Testis (tissue), 3 donors: ENCODE data around the gene MAP4K2. TPM values are rescaled to one million over a fixed set of nuclear protein-coding genes. Genes with fewer than 3 reads are reported as not detected.

Experiments
- DNase-seq: peaks from one replicate; pipeline ENCODE4 v3.0.0-alpha.2; 2019
- H3K27ac ChIP-seq, 2 donors: fragments of 200-600 bp; sonication (generic); one replicate each; pipeline ENCODE4 v1.5.1; 2019
- H3K27me3 ChIP-seq: fragments of 200-600 bp; sonication (generic); one replicate; pipeline ENCODE4 v1.5.1; 2019
- H3K36me3 ChIP-seq: fragments of 200-600 bp; sonication (generic); one replicate; pipeline ENCODE4 v1.5.1; 2017; ENCODE audit warnings: low read depth; ENCODE audit errors: missing control alignments
- H3K4me1 ChIP-seq: fragments of 200-600 bp; sonication (generic); one replicate; pipeline ENCODE4 v1.5.1; 2019
- H3K4me3 ChIP-seq, 2 donors: fragments of 200-600 bp; sonication (generic); one replicate each; pipeline ENCODE4 v1.5.1; 2017 to 2019
- H3K9me3 ChIP-seq: fragments of 200-600 bp; sonication (generic); one replicate; pipeline ENCODE4 v1.5.1; 2017
- POLR2A ChIP-seq: fragments of 450-650 bp; IDR thresholded peaks from one replicate; pipeline ENCODE4 v1.6.1; 2017; ENCODE audit warnings: antibody characterized with exemption, mild to moderate bottlenecking, moderate library complexity
- WGBS, 2 donors: methylation state at CpG; one replicate each; pipeline ENCODE4 v1.1.5; 2018; 5-methylcytosine and 5-hydroxymethylcytosine counted together
- intact Hi-C: fragments of 100-400 bp; cut with DNase I; formaldehyde crosslinking; loops from one replicate; pipeline ENCODE4 v1.15.1; 2023; ENCODE audit warnings: low total_unique reads
- polyA plus RNA-seq: library from polyadenylated mRNA; stranded (reverse); fragments of 350-450 nt; fragmentation: Illumina TruSeq; extraction: RNeasy Lipid Tissue Mini Kit (QIAGEN cat#74804); gene quantifications from one replicate; pipeline ENCODE4 v1.2.3, GENCODE V29; 2014; ENCODE audit warnings: low read depth, low replicate concordance; ENCODE audit not compliant: insufficient read depth
- total RNA-seq, 2 donors: library from RNA; depleted of rRNA; stranded (reverse); fragments of >200 nt; gene quantifications; one replicate each; pipeline ENCODE4 v1.2.3, GENCODE V29; 2016
- TF ChIP-seq, protein P1 (sequence below), 3 experiments: fragments of 450-650 bp in 2 of 3; fragments of 200-600 bp in 1 of 3; sonication (generic) in 1 of 3; IDR thresholded peaks; one replicate each; pipeline ENCODE4 v1.5.1; 2016 to 2019; ENCODE audit warnings: antibody characterized with exemption in 3 of 3, mild to moderate bottlenecking in 2 of 3, moderate library complexity in 1 of 3

The MAP4K2 gene
- total and polyA plus RNA-seq, 3 donors from 2014 or later: 14.9 to 29.8 (median 27.7) TPM

DNA sequence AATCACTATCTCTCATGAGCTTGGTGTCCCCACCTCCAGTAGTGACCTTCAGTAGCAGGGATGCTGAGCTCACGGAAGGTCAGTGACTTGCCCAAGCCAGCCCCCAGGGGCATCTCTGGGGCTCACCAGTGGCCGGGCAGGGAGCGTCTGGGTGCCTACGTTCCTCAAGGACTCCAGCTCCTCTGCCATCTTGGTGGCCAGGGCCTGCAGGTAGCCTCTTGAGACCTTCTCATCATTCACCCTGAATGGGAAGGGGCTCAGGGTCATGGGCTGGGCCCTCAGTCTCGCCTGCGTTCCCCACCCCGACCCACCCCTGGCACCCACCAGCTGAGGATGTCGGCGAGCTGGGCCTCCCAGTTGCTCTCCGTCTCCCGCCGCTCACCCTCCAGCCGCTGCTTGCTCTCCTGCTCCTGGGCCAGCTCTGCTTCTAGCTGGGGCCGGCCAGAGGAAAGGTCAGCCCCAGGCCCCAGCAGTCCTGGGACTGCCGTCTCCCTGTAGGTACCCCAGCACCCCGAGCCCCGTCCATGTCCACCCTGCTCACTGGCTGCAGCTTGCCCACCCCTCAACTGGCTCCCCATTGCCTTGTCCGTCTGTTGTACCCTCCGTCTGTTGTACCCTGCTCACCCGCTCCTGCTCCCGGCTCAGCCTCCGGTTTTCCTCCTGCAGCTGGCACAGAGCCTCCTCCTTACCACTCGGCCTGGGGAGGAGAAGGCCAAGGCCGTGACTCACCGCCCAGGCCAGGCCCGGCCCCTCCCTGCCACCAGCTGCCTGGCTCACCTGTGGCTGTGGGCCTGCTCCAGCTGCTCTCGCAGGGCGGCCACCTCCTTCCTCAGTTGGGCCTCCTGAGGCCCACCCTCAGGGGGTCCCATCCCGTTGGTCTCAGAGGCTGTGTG lies 32.0 kb upstream of the MAP4K2 start:
- DNase-seq: peak; percentile 66
- Histone ChIP-seq H3K36me3 (no peaks in the 10 kb centered on the region), H3K27ac (no peak overlapping the region), H3K4me3 (no peak overlapping the region), H3K27me3 (no peaks in the 10 kb centered on the region), H3K4me1 (no peaks in the 10 kb centered on the region), H3K9me3 (no peaks in the 10 kb centered on the region)
- intact Hi-C loops: no loop called here
- TF ChIP-seq, protein P1, sequence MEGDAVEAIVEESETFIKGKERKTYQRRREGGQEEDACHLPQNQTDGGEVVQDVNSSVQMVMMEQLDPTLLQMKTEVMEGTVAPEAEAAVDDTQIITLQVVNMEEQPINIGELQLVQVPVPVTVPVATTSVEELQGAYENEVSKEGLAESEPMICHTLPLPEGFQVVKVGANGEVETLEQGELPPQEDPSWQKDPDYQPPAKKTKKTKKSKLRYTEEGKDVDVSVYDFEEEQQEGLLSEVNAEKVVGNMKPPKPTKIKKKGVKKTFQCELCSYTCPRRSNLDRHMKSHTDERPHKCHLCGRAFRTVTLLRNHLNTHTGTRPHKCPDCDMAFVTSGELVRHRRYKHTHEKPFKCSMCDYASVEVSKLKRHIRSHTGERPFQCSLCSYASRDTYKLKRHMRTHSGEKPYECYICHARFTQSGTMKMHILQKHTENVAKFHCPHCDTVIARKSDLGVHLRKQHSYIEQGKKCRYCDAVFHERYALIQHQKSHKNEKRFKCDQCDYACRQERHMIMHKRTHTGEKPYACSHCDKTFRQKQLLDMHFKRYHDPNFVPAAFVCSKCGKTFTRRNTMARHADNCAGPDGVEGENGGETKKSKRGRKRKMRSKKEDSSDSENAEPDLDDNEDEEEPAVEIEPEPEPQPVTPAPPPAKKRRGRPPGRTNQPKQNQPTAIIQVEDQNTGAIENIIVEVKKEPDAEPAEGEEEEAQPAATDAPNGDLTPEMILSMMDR (IDR thresholded peaks at IDR 0.05): no peak
- no peak for TF ChIP-seq POLR2A
- 73 to 86% methylated on average over 19 to 24 of the region's 29 CpGs for WGBS, 2 donors

DNA sequence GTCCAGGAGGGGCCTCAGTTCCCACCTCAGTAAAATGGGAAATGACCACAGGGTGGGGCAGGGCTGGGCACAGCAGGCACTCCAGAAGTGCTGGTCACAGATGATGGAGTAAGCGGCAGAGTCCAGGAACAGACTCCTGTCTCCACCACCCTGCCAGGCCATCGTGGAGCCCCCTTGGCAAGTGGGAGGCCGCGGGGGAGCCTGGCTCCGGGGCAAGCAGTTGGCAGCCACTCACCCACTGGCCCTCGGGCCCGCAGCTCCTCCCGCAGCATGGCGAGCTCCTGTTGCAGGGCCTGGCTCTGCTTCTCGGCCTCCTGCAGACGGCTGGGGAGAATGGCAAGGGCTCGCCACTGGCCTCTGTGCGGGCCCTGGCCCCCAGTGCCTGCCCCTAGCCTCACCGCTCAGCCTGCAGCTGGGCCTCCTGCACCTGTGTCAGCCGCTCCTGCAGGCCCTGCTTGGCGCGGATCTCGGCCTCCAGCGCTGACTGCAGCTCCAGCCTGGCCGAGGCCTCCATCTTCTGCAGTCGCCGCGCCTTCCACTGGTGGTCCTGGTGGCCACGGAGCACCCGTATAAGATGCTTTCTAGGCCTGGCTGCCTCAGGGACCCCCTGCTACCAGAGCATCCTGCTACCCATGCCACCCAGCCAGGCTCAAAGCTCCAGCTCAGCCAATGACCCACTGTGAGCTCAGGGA lies 31.2 kb upstream of the MAP4K2 start:
- WGBS, 2 donors: 93% methylated on average over 8 to 25 of the region's 25 CpGs
- no peaks in the 10 kb centered on the region for H3K4me1 ChIP-seq
- H3K27ac ChIP-seq: no peak overlapping the region
- H3K27me3 ChIP-seq: no peaks in the 10 kb centered on the region
- H3K9me3 ChIP-seq: no peaks in the 10 kb centered on the region
- TF ChIP-seq, protein P1 (IDR thresholded peaks at IDR 0.05): no peak
- TF ChIP-seq POLR2A: no peak
- intact Hi-C loops: no loop called here
- no peaks in the 10 kb centered on the region for H3K36me3 ChIP-seq
- no peak overlapping the region for H3K4me3 ChIP-seq
- DNase-seq: no peak

DNA sequence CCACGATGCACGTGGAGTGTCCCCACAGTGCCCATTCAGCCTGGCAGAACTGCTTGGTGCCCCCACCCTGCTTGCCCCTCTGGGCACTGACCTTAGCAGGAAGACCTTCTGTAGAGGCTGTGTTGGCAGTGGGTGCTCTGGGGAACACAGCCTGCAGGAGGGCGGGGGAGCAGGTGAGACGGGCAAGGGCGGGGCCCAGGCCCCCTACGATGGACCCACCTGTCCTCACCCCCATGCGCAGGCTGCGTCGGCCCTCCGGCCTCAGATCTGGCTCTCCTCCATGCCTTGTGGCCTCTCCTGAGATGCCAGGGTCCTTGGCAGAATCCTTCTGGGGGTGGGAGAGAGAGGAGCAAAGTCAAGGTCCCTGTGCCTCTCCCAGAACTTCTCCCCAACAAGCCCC lies 30.5 kb upstream of the MAP4K2 start:
- intact Hi-C loops: no loop called here
- Histone ChIP-seq H3K9me3 (no peaks in the 10 kb centered on the region), H3K27me3 (no peaks in the 10 kb centered on the region), H3K27ac (no peak overlapping the region), H3K4me3 (no peak overlapping the region), H3K4me1 (no peaks in the 10 kb centered on the region), H3K36me3 (no peaks in the 10 kb centered on the region)
- DNase-seq: no peak
- WGBS, 2 donors: 87 to 92% methylated on average over 7 to 10 of the region's 10 CpGs
- no peak for TF ChIP-seq POLR2A
- TF ChIP-seq, protein P1 (IDR thresholded peaks at IDR 0.05): no peak

DNA sequence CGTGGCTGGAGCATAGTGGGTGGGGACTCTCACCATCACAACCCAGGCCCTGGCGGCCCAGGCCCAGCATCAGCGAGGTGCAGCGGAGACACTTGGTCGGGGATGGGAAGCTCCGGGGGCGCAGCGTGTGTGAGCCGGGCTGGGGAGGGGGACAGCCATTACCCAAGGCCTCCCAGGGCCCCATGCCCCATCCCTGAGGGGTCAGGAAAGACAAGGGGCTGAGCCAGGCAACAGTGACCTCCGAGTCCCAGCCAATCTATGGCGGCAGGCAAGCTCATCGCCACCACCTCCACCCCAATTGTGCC lies 30.1 kb upstream of the MAP4K2 start:
- no peaks in the 10 kb centered on the region for H3K9me3 ChIP-seq
- no peaks in the 10 kb centered on the region for H3K27me3 ChIP-seq
- H3K4me3 ChIP-seq: no peak overlapping the region
- H3K36me3 ChIP-seq: no peaks in the 10 kb centered on the region
- no peaks in the 10 kb centered on the region for H3K4me1 ChIP-seq
- intact Hi-C loops: no loop called here
- TF ChIP-seq, protein P1 (IDR thresholded peaks at IDR 0.05): no peak
- no peak for TF ChIP-seq POLR2A
- 96 to 97% methylated on average over 9 to 12 of the region's 12 CpGs for WGBS, 2 donors
- no peak for DNase-seq
- no peak overlapping the region for H3K27ac ChIP-seq
